Measurements from ENCODE around the gene MFAP1.
A peak's percentile ranks its signal among the peaks of the same experiment; 100 is the strongest.

The MFAP1 gene

DNA sequence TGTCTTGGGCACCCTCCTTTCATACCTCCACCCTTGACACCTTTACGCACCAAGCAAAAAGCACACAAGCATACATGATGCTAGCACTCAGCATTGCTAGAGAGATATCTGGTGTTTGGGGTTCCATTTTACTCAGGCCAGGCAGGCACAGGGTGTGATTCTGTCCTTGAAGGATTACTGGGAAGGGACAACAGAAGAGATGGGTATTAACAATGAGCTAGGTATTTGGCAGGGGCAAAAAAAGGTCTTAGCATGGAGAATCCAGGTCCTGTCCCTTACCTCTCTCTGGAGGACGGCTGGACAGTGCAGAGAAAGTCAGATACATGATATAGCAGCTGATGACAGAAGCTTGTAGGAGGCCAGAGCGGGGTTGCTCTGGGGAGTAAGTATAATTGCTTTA lies 27.9 kb downstream of the MFAP1 start:
- H3K4me3 Mint-ChIP-seq, result no peak overlapping the region
- no peaks in the 10 kb centered on the region for H3K9me3 Mint-ChIP-seq (ENCODE audit: low read depth)
- no peaks in the 10 kb centered on the region for H3K27me3 Mint-ChIP-seq
- H3K4me1 Mint-ChIP-seq (ENCODE audit: low read depth), result peaks cover 61% of the 10 kb centered on the region
- H3K36me3 Mint-ChIP-seq, result peaks cover 16% of the 10 kb centered on the region
- peak overlapping the region; percentile 81 for H3K27ac Mint-ChIP-seq

DNA sequence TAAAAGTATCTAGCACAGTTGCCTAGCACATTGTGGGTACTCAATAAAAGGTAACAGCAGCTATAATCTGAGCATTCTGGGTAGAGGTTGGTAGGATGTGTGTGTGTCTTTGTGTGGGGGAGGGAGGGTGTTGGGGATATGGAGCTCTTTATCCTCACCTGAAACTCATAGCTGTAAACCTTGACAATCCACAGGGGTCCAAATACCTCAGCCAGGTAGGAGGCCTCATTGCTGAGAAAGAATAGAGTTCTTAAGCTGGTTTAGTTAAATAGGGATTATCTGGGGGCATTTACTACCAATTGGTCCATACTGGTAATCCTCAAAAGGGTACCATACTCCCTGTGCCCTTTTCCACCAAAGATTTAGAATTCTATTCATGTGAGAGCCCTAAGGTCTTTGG lies 28.5 kb downstream of the MFAP1 start:
- Mint-ChIP-seq H3K9me3 (ENCODE audit: low read depth) (no peaks in the 10 kb centered on the region), H3K27me3 (no peaks in the 10 kb centered on the region), H3K36me3 (peaks cover 16% of the 10 kb centered on the region), H3K27ac (peak overlapping the region; percentile 81), H3K4me3 (no peak overlapping the region), H3K4me1 (ENCODE audit: low read depth) (peaks cover 57% of the 10 kb centered on the region)

DNA sequence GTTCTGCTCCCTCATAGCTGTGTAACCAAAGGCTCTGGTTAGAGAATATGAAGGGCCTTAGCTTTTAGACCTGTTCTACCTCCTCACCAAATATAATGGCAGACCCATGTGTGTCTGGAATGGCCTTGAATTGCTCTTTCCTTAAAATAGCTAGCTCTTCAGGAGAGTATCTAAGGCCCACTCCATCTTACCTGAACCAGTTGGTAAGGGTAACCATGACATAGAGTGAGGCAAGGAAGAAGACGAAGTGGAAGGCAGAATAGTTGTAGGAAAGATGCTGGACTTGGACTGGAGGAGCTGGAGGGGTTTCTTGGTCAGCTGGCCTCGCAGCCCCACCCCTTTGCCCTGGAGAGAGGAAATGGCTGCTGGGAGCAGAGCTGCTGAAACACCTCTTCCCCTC lies 29.3 kb downstream of the MFAP1 start:
- Mint-ChIP-seq H3K36me3 (peaks cover 13% of the 10 kb centered on the region), H3K9me3 (ENCODE audit: low read depth) (no peaks in the 10 kb centered on the region), H3K4me1 (ENCODE audit: low read depth) (peaks cover 53% of the 10 kb centered on the region), H3K27ac (peak overlapping the region; percentile 81), H3K4me3 (no peak overlapping the region), H3K27me3 (no peaks in the 10 kb centered on the region)

DNA sequence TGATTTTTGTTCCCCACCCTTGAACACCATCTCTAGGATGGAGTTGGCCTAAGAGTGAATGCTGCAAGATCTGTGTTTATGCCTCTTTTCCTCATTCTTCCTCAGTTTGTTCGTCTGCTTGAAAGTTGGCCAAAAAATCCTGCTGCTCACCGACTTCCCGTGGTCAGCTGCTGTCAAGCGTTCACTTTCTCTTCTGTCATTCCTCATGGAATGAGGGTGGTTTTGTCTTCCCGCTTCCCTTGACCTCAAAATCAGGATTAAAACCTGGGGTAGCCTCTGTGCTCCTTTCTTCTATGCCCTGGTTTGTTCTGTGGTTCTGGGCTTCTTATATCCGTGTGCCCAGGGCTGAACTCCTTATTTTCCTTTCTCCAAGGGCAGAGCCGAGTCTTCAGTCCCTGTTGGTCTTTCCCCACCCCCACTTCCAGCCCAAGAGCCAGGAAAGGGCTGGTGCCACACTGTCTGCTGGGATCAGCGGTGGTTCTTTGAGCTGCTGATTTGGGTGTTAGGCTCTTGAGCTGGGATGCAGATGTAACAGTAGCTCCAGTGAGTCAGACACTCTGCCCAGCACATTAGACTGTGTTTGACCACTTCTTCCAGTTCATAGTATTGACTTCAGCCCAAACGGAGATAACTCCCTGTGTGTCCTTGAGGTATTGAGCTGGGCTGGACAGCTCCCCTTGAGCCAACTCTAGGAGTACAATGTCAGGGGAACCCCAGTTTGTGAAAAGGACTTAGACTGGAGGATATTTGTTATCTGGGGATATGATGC lies 30.0 kb downstream of the MFAP1 start:
- H3K9me3 Mint-ChIP-seq (ENCODE audit: low read depth), result no peaks in the 10 kb centered on the region
- H3K27ac Mint-ChIP-seq, result peak overlapping the region; percentile 84
- peaks cover 49% of the 10 kb centered on the region for H3K4me1 Mint-ChIP-seq (ENCODE audit: low read depth)
- H3K36me3 Mint-ChIP-seq, result peaks cover 11% of the 10 kb centered on the region
- no peaks in the 10 kb centered on the region for H3K27me3 Mint-ChIP-seq
- peak overlapping the region; percentile 93 for H3K4me3 Mint-ChIP-seq

DNA sequence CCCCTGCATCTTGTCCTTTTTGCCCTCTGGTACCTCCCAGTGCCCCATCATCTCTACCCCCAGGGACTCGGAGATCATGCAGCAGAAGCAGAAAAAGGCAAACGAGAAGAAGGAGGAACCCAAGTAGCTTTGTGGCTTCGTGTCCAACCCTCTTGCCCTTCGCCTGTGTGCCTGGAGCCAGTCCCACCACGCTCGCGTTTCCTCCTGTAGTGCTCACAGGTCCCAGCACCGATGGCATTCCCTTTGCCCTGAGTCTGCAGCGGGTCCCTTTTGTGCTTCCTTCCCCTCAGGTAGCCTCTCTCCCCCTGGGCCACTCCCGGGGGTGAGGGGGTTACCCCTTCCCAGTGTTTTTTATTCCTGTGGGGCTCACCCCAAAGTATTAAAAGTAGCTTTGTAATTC lies 30.8 kb downstream of the MFAP1 start:
- H3K9me3 Mint-ChIP-seq (ENCODE audit: low read depth), result no peaks in the 10 kb centered on the region
- peaks cover 14% of the 10 kb centered on the region for H3K36me3 Mint-ChIP-seq
- no peaks in the 10 kb centered on the region for H3K27me3 Mint-ChIP-seq
- H3K27ac Mint-ChIP-seq, result peak overlapping the region; percentile 94
- H3K4me3 Mint-ChIP-seq, result peak overlapping the region; percentile 93
- peaks cover 44% of the 10 kb centered on the region for H3K4me1 Mint-ChIP-seq (ENCODE audit: low read depth)

DNA sequence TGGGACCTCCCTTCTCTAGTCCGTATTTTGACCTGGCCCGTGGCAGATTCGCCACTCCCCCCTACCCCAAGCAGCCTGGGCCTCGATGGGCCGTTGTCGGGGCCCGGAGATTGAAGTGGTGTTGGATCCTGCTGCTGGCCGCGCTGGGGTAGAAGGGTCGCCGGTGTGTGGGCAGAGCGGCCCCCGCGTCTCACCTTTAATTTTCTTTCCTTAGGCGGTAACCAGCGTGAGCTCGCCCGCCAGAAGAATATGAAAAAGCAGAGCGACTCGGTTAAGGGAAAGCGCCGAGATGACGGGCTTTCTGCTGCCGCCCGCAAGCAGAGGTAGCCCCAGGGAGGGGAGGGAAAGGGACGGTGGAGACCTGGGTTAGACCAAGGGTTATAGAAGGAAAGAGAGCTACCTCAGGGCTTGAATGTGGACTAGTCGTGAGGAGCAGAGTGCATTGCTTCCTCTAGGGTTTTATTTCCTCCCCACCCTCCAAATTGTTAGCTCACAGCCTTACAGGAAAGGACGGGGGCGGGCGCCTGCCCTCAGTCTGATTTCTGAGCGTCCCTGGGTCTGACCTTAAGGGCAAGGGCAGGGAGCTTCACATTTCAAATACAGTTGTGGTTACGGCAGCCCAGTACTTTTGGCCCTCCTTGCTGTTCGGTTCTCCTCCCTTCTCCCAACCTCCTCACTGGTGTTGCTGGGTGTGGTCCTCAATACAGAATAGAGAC lies 31.6 kb downstream of the MFAP1 start:
- peaks cover 38% of the 10 kb centered on the region for H3K4me1 Mint-ChIP-seq (ENCODE audit: low read depth)
- peak overlapping the region; percentile 94 for H3K27ac Mint-ChIP-seq
- no peaks in the 10 kb centered on the region for H3K9me3 Mint-ChIP-seq (ENCODE audit: low read depth)
- no peaks in the 10 kb centered on the region for H3K27me3 Mint-ChIP-seq
- H3K4me3 Mint-ChIP-seq, result peak overlapping the region; percentile 93
- H3K36me3 Mint-ChIP-seq, result peaks cover 12% of the 10 kb centered on the region

DNA sequence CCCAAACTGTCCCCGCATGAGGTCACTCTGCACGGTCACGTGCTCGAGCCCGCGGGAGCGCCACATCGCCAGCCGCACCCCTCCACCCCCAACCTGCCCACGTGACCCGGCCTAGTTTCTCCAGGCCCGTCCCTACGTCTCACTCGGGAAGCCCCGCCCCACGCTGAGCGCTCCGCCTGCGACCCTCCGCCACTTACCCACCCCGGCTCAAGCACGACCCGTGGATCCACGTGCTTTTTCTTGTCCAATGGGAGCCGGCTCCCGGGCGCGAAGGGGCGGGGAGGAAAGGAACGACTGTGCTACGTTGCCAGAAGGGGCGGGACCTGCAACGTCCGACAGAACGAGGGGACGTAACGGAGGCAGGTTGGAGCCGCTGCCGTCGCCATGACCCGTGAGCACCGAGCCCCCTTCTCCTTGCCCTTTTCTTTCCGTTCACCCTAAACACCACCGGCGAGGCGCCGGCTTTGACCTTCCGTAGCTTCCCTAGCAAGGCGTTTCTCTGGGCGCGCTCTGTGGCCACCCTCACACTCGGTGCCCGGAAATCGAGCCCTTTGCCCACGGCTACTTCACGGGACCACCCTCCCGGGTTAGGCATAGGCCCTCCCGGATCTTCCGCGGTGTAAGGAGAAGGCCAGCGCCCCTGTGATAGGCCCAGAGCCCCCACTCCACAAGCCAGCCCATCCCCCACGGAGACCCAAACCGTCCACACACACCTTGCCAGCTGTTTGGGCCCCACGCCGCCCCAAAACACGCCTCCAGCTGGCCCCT lies 32.3 kb downstream of the MFAP1 start, which contains the start of gene SERF2:
Gene SERF2 (plus strand): TSS at position 328 of the 768 bp plus-strand sequence. CDS start 57 bp downstream, at position 385.
- H3K36me3 Mint-ChIP-seq, result peaks cover 12% of the 10 kb centered on the region
- H3K9me3 Mint-ChIP-seq (ENCODE audit: low read depth), result no peaks in the 10 kb centered on the region
- peak within 1 kb of the TSS; percentile 93 for H3K4me3 Mint-ChIP-seq
- peak within 1 kb of the TSS; percentile 94 for H3K27ac Mint-ChIP-seq
- H3K4me1 Mint-ChIP-seq (ENCODE audit: low read depth), result peaks cover 38% of the 10 kb centered on the region
- no peaks in the 10 kb centered on the region for H3K27me3 Mint-ChIP-seq

GRCh38 chr15:43789409-43789808 lies 35.1 kb downstream of the MFAP1 start:
- Mint-ChIP-seq H3K27ac (no peak overlapping the region), H3K4me1 (ENCODE audit: low read depth) (peaks cover 18% of the 10 kb centered on the region), H3K27me3 (no peaks in the 10 kb centered on the region), H3K4me3 (no peak overlapping the region), H3K36me3 (peaks cover 8% of the 10 kb centered on the region), H3K9me3 (ENCODE audit: low read depth) (no peaks in the 10 kb centered on the region)

DNA sequence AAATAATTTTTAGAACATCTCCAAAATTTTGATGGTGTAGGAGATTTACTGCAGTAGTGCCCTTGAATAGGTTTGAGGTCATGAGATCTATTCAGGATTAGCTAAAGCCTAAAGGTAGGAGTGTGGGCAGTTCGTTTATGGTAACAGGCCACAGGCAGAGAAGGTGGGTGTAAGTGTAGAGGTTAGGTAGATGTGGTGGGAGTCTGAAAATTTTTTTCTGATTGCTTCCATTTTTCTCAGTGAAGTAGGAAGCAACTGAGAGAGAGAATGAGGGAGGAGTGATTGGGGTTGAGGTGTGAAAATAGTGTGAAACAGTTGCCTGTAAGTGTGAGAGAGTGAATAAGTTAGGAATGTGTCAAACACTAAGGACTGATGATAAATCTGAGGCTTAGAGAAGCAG lies 45.5 kb downstream of the MFAP1 start:
- Mint-ChIP-seq H3K27ac (peak overlapping the region; percentile 46), H3K27me3 (no peaks in the 10 kb centered on the region), H3K36me3 (peaks cover 4% of the 10 kb centered on the region), H3K9me3 (ENCODE audit: low read depth) (no peaks in the 10 kb centered on the region), H3K4me3 (no peak overlapping the region), H3K4me1 (ENCODE audit: low read depth) (peaks cover 20% of the 10 kb centered on the region)

- H3K9me3 Mint-ChIP-seq (ENCODE audit: low read depth), result no peaks in the 10 kb centered on the region
- peak overlapping the region; percentile 89 for H3K27ac Mint-ChIP-seq
- H3K4me1 Mint-ChIP-seq (ENCODE audit: low read depth), result peaks cover 20% of the 10 kb centered on the region
- H3K36me3 Mint-ChIP-seq, result peaks cover 4% of the 10 kb centered on the region
- H3K27me3 Mint-ChIP-seq, result no peaks in the 10 kb centered on the region
- H3K4me3 Mint-ChIP-seq, result peak overlapping the region; percentile 87
These were observed 47.1 kb downstream of the MFAP1 start for GRCh38 chr15:43777267-43777914.

GRCh38 chr15:43776718-43777266 lies 47.7 kb downstream of the MFAP1 start, which contains the start of gene ELL3:
Gene ELL3, minus strand, starts transcription at chr15:43776966. Its CDS starts 65 bp downstream, at chr15:43776901.
- Mint-ChIP-seq H3K36me3 (peaks cover 4% of the 10 kb centered on the region), H3K4me3 (peak within 1 kb of the TSS; percentile 87), H3K27me3 (no peaks in the 10 kb centered on the region), H3K27ac (peak within 1 kb of the TSS; percentile 89), H3K9me3 (ENCODE audit: low read depth) (no peaks in the 10 kb centered on the region), H3K4me1 (ENCODE audit: low read depth) (peaks cover 20% of the 10 kb centered on the region)

DNA sequence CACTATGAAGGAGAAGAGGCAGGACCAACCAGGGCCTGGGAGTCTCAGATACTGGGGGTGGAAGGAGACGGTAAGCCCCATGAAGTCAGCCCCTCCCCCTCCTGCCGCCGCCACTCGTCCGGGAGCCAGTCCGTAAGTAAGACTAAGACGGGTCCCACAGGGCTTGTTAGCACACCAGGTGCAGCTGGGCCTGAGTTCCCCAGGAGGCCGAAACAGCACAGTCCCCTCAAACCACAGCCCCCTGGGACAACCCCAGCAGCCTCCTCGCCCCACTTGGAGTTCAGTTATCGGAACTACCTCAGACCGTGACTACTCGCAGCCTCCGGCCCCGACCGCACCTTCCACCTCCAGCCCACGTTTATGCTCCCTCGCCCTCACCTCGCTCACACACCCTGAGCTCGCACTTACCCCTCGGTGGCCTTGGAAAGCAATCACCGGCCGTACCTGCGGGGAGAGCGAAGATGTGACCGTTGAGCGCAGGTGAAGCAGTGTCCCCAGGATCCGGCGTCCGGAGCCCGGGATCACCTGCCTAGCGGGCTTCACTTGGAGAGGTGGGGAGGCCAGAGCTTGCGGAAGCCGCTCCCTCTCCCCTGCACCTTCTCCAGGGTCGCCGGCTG lies 48.3 kb downstream of the MFAP1 start:
- Mint-ChIP-seq H3K36me3 (peaks cover 4% of the 10 kb centered on the region), H3K4me1 (ENCODE audit: low read depth) (peaks cover 20% of the 10 kb centered on the region), H3K4me3 (peak overlapping the region; percentile 40), H3K9me3 (ENCODE audit: low read depth) (no peaks in the 10 kb centered on the region), H3K27ac (no peak overlapping the region), H3K27me3 (no peaks in the 10 kb centered on the region)

DNA sequence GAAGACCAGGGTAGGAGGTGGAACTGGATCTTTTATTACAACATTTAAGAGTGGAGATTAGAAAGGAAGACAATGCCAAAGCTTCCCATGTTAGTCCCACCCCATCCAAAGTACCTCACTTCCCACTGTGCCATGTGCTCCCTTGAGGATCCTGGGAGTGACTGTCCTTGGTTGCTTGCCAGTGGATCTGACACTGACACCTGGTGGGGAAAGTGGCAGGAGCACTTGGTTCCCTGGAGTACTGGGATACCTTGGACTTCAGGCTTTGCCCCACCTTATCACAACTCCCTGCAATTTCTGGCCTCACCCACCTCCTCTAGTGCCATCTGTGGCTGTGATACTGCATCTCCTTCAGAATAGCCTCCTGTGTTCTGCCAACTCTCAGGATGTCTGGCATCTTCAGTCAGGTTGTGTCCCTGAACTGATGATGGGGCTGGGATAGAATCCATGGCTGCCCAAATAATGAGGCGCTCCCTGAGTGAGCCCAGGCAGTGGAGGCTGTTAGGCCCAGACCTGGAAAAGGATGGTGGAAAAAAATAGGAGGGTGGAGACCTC lies 49.0 kb downstream of the MFAP1 start:
- Mint-ChIP-seq H3K36me3 (peaks cover 2% of the 10 kb centered on the region), H3K4me3 (peak overlapping the region; percentile 15), H3K27ac (peak overlapping the region; percentile 79), H3K9me3 (ENCODE audit: low read depth) (no peaks in the 10 kb centered on the region), H3K4me1 (ENCODE audit: low read depth) (peaks cover 20% of the 10 kb centered on the region), H3K27me3 (no peaks in the 10 kb centered on the region)

DNA sequence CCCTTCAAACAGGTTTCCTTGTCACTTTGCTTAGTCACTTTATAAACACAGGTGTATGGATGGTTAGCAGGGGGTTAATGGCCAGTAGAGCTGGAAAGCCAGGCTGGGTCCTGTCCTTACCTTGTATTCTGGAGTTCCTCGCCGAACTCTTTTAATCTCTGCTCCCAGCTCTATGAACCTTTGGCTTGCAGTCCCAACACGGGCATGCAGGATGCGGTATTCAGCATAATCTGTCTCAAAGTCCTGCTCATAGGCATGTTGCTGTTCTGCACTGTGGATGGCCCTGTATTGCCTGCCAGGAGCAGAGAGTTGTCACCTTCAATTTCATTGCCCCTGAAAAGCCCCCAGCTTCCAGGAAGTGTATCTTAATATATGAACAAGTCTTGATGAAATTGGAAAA lies 50.4 kb downstream of the MFAP1 start:
- no peak overlapping the region for H3K4me3 Mint-ChIP-seq
- peaks cover 2% of the 10 kb centered on the region for H3K36me3 Mint-ChIP-seq
- peak overlapping the region; percentile 68 for H3K27ac Mint-ChIP-seq
- H3K4me1 Mint-ChIP-seq (ENCODE audit: low read depth), result peaks cover 18% of the 10 kb centered on the region
- H3K27me3 Mint-ChIP-seq, result no peaks in the 10 kb centered on the region
- H3K9me3 Mint-ChIP-seq (ENCODE audit: low read depth), result no peaks in the 10 kb centered on the region

Measured in activated naive CD8-positive, alpha-beta T cell (primary cell).